Neural progenitor cell (in vitro differentiated cells): Measurements from ENCODE around the gene SLC7A5. TPM values are rescaled to one million over a fixed set of nuclear protein-coding genes. Genes with fewer than 3 reads are reported as not detected.

Experiments used
- DNase-seq: peaks from one replicate; pipeline ENCODE4 v3.0.0-alpha.2; 2016; ENCODE audit warnings: low spot score
- H2AFZ ChIP-seq: fragments of 200-600 bp; sonication (generic); replicated peaks from 2 replicates; pipeline ENCODE4 v1.6.1; 2016; ENCODE audit warnings: antibody characterized with exemption
- H3F3A ChIP-seq: fragments of 200-600 bp; sonication (generic); 2 replicates; pipeline ENCODE4 v1.6.1; 2016; ENCODE audit warnings: antibody characterized with exemption, low read depth
- H3K27ac ChIP-seq: fragments of 200-600 bp; sonication (generic); 2 replicates; pipeline ENCODE4 v1.5.1; 2016; ENCODE audit warnings: mild to moderate bottlenecking
- H3K27me3 ChIP-seq: fragments of 200-600 bp; sonication (generic); 2 replicates; pipeline ENCODE4 v1.6.1; 2016; ENCODE audit warnings: mild to moderate bottlenecking, moderate library complexity
- H3K36me3 ChIP-seq: fragments of 200-600 bp; sonication (generic); 2 replicates; pipeline ENCODE4 v1.5.1; 2016
- H3K4me1 ChIP-seq: fragments of 200-600 bp; sonication (generic); 2 replicates; pipeline ENCODE4 v1.6.1; 2016; ENCODE audit warnings: mixed run types
- H3K4me2 ChIP-seq: fragments of 200-600 bp; sonication (generic); 2 replicates; pipeline ENCODE4 v1.6.1; 2016
- H3K4me3 ChIP-seq: fragments of 200-600 bp; sonication (generic); 2 replicates; pipeline ENCODE4 v1.5.1; 2016
- H3K79me2 ChIP-seq: fragments of 200-600 bp; sonication (generic); 2 replicates; pipeline ENCODE4 v1.6.1; 2016; ENCODE audit warnings: low read depth
- H3K9ac ChIP-seq: fragments of 200-600 bp; sonication (generic); 2 replicates; pipeline ENCODE4 v1.6.1; 2016
- H3K9me3 ChIP-seq: fragments of 200-600 bp; sonication (generic); 2 replicates; pipeline ENCODE4 v1.5.1; 2016; ENCODE audit warnings: low read depth
- H4K20me1 ChIP-seq: fragments of 200-600 bp; sonication (generic); 2 replicates; pipeline ENCODE4 v1.6.1; 2016; ENCODE audit warnings: low read depth
- H3K27ac Mint-ChIP-seq: 3 replicates; pipeline ENCODE4 v1.8.0; 2021; ENCODE audit warnings: mixed read lengths
- H3K27me3 Mint-ChIP-seq: 2 replicates; pipeline ENCODE4 v1.8.0; 2022; ENCODE audit warnings: low read depth, mild to moderate bottlenecking, inconsistent platforms, moderate library complexity, mixed read lengths; ENCODE audit not compliant: insufficient read depth
- H3K36me3 Mint-ChIP-seq: 3 replicates; pipeline ENCODE4 v1.8.0; 2021; ENCODE audit warnings: mixed read lengths
- H3K4me1 Mint-ChIP-seq: 3 replicates; pipeline ENCODE4 v1.8.0; 2021; ENCODE audit warnings: mixed read lengths
- H3K4me3 Mint-ChIP-seq: 3 replicates; pipeline ENCODE4 v1.8.0; 2021; ENCODE audit warnings: mild to moderate bottlenecking, moderate library complexity, mixed read lengths
- H3K9me3 Mint-ChIP-seq: 3 replicates; pipeline ENCODE4 v1.8.0; 2020; ENCODE audit warnings: mixed read lengths
- CTCF ChIP-seq: fragments of 200-600 bp; sonication (generic); IDR thresholded peaks from 2 replicates; pipeline ENCODE4 v1.5.1; 2017; ENCODE audit warnings: antibody characterized with exemption, mild to moderate bottlenecking
- EZH2 ChIP-seq: fragments of 200-600 bp; sonication (generic); IDR thresholded peaks from 2 replicates; pipeline ENCODE4 v1.6.1; 2017; ENCODE audit warnings: antibody characterized with exemption, mild to moderate bottlenecking, moderate library complexity
- EZH2phosphoT487 ChIP-seq: fragments of 200-600 bp; sonication (generic); IDR thresholded peaks from 2 replicates; pipeline ENCODE4 v1.6.1; 2017; ENCODE audit warnings: antibody characterized with exemption
- total RNA-seq: library from RNA; depleted of rRNA; stranded (reverse); fragments of >200 nt; gene quantifications from 2 replicates; pipeline ENCODE4 v1.2.3, GENCODE V29; 2015; ENCODE audit warnings: low replicate concordance

SLC7A5 gene
- total RNA-seq, 1 donor from 2014 or later, result 2.8 TPM

GRCh38 chr16:87822108-87822970, 47.0 kb downstream of the SLC7A5 start:
- no peak overlapping the region for H3K27ac ChIP-seq
- no peaks in the 10 kb centered on the region for H3K79me2 ChIP-seq
- H3K4me3 Mint-ChIP-seq, result peak overlapping the region; percentile 71
- peak overlapping the region; percentile 16 for H3K4me3 ChIP-seq
- no peaks in the 10 kb centered on the region for H3K36me3 ChIP-seq
- peak; percentile 88 for DNase-seq
- peaks cover 61% of the 10 kb centered on the region for H3K4me1 ChIP-seq
- H3K27me3 Mint-ChIP-seq, result peaks cover 11% of the 10 kb centered on the region
- TF ChIP-seq EZH2phosphoT487, result no peak
- no peak for TF ChIP-seq CTCF
- no peak for TF ChIP-seq EZH2
- H3K27me3 ChIP-seq, result no peaks in the 10 kb centered on the region
- peaks cover 28% of the 10 kb centered on the region for H3F3A ChIP-seq
- no peaks in the 10 kb centered on the region for H3K9me3 ChIP-seq
- H3K9ac ChIP-seq, result no peak overlapping the region
- peaks cover 13% of the 10 kb centered on the region for H4K20me1 ChIP-seq
- H3K9me3 Mint-ChIP-seq, result peaks cover 9% of the 10 kb centered on the region
- no peak overlapping the region for H2AFZ ChIP-seq
- peak overlapping the region; percentile 98 for H3K27ac Mint-ChIP-seq
- peaks cover 51% of the 10 kb centered on the region for H3K4me1 Mint-ChIP-seq
- peak overlapping the region; percentile 64 for H3K4me2 ChIP-seq
- no peaks in the 10 kb centered on the region for H3K36me3 Mint-ChIP-seq

- Histone ChIP-seq H3K27me3 (no peaks in the 10 kb centered on the region), H3K4me3 (no peak overlapping the region), H3K9me3 (no peaks in the 10 kb centered on the region), H3K4me2 (peak overlapping the region; percentile 64), H3K27ac (no peak overlapping the region), H4K20me1 (peaks cover 13% of the 10 kb centered on the region), H2AFZ (no peak overlapping the region), H3F3A (peaks cover 28% of the 10 kb centered on the region), H3K79me2 (no peaks in the 10 kb centered on the region), H3K4me1 (peaks cover 61% of the 10 kb centered on the region), H3K9ac (no peak overlapping the region), H3K36me3 (no peaks in the 10 kb centered on the region)
- peaks cover 11% of the 10 kb centered on the region for H3K27me3 Mint-ChIP-seq
- H3K9me3 Mint-ChIP-seq, result peaks cover 15% of the 10 kb centered on the region
- peak overlapping the region; percentile 98 for H3K27ac Mint-ChIP-seq
- H3K4me3 Mint-ChIP-seq, result no peak overlapping the region
- H3K4me1 Mint-ChIP-seq, result peaks cover 49% of the 10 kb centered on the region
- peak; percentile 48 for DNase-seq
- no peaks in the 10 kb centered on the region for H3K36me3 Mint-ChIP-seq
- TF ChIP-seq EZH2phosphoT487 (no peak), CTCF (no peak), EZH2 (no peak)
These were observed 47.8 kb downstream of the SLC7A5 start for GRCh38 chr16:87821376-87822107.

GRCh38 chr16:87819983-87820382, 49.3 kb downstream of the SLC7A5 start:
- no peak overlapping the region for H3K4me3 ChIP-seq
- no peak overlapping the region for H2AFZ ChIP-seq
- H3K79me2 ChIP-seq, result no peaks in the 10 kb centered on the region
- no peak for DNase-seq
- TF ChIP-seq EZH2phosphoT487, result no peak
- TF ChIP-seq EZH2, result no peak
- TF ChIP-seq CTCF, result no peak
- H3K27ac Mint-ChIP-seq, result no peak overlapping the region
- H3K4me3 Mint-ChIP-seq, result no peak overlapping the region
- no peak overlapping the region for H3K9ac ChIP-seq
- H3K4me1 Mint-ChIP-seq, result peaks cover 41% of the 10 kb centered on the region
- peaks cover 11% of the 10 kb centered on the region for H3K27me3 Mint-ChIP-seq
- no peaks in the 10 kb centered on the region for H3K36me3 ChIP-seq
- no peak overlapping the region for H3K27ac ChIP-seq
- peaks cover 13% of the 10 kb centered on the region for H4K20me1 ChIP-seq
- no peaks in the 10 kb centered on the region for H3K27me3 ChIP-seq
- H3K9me3 ChIP-seq, result no peaks in the 10 kb centered on the region
- peaks cover 53% of the 10 kb centered on the region for H3K4me1 ChIP-seq
- H3F3A ChIP-seq, result peaks cover 23% of the 10 kb centered on the region
- H3K9me3 Mint-ChIP-seq, result peaks cover 15% of the 10 kb centered on the region
- no peak overlapping the region for H3K4me2 ChIP-seq
- no peaks in the 10 kb centered on the region for H3K36me3 Mint-ChIP-seq
